NB4 (cell line): ENCODE data around the gene STARD10.

Source experiments
- MYC ChIP-seq: IDR thresholded peaks from 2 replicates; pipeline ENCODE4 v1.6.1; 2011; ENCODE audit warnings: low read depth, low read length
- POLR2A ChIP-seq: IDR thresholded peaks from 2 replicates; pipeline ENCODE4 v1.6.1; 2011; ENCODE audit warnings: mild to moderate bottlenecking; ENCODE audit not compliant: insufficient read length; ENCODE audit errors: extremely low read depth
- TF ChIP-seq, protein P1 (sequence below): IDR thresholded peaks from one replicate; pipeline ENCODE4 v1.5.1; 2012; ENCODE audit warnings: low read depth, low read length
- TF ChIP-seq, protein P2 (sequence below): IDR thresholded peaks from 2 replicates; pipeline ENCODE4 v1.6.1; 2011; ENCODE audit warnings: low read depth, low read length

DNA sequence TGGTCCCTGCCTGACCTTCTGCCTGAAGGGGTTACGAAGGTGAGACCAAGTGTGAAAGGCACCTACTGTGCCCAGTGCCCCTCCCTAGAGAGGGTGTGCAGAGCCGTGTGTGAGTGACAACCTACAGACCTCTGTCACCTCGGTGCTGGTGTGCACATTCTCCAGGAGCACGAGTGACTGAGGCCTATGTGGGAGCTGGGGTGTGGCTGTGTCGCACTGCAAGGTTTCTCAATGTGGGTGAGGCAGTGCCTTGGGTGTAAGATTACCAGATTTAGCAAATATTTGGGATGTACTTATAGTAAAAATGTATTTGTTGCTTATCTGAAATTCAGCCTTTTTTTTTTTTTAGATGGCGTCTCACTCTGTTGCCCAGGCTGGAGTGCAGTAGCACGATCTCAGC, 5.6 kb downstream of the STARD10 start:
- TF ChIP-seq, protein P1, sequence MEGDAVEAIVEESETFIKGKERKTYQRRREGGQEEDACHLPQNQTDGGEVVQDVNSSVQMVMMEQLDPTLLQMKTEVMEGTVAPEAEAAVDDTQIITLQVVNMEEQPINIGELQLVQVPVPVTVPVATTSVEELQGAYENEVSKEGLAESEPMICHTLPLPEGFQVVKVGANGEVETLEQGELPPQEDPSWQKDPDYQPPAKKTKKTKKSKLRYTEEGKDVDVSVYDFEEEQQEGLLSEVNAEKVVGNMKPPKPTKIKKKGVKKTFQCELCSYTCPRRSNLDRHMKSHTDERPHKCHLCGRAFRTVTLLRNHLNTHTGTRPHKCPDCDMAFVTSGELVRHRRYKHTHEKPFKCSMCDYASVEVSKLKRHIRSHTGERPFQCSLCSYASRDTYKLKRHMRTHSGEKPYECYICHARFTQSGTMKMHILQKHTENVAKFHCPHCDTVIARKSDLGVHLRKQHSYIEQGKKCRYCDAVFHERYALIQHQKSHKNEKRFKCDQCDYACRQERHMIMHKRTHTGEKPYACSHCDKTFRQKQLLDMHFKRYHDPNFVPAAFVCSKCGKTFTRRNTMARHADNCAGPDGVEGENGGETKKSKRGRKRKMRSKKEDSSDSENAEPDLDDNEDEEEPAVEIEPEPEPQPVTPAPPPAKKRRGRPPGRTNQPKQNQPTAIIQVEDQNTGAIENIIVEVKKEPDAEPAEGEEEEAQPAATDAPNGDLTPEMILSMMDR, result no peak
- TF ChIP-seq POLR2A (no peak), MYC (no peak)
- TF ChIP-seq, protein P2, sequence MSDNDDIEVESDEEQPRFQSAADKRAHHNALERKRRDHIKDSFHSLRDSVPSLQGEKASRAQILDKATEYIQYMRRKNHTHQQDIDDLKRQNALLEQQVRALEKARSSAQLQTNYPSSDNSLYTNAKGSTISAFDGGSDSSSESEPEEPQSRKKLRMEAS, result no peak
